GM21447 (cell line): ENCODE results near the gene USP7.
A peak's percentile ranks its signal among the peaks of the same experiment; 100 is the strongest.

ENCODE experiments used
- ATAC-seq: cut with Tn5 transposase; IDR thresholded peaks from one replicate; pipeline ENCODE4 v1.9.1; 2021; ENCODE audit not compliant: unreplicated experiment

The USP7 gene

DNA sequence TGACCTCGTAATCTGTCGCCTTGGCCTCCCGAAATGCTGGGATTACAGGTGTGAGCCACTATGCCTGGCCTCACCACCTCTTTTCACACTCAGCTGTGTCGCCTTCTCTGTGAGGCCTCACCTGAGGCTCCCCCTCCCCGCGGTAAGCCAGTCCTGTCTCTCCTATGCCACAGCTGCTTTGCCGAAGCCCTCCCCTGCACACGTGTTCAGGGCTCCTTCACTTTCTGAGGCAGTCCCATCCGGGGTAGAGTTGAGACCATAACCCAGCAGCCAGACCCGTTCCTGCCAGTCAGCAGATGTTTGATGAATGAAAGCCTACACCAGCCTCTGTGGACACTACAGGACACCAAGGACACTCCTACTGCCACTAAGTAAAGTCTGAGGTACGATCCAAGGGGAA, 10.6 kb downstream of the USP7 start:
- no peak for ATAC-seq

DNA sequence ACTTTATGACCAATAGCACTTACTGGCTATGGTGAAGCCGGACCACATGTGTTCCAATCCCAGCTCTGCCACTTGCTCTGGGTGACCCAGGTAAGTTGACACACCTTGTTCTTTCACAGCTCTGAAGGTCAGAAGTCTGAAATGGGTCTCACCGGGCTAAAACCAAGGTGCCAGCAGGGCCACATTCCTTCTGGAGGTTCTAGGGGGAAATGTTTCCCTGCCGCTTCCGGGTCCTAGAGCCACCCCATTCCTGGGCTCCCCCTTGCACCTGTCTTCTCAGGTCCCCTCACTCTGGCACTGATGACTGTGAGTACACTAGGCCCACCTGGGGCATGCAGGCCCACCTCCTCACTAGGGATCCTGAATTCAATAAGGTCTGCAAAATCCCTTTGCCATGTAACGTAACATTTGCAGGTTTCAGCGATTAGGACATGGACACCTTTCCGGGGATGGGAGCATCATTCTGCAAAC, 11.4 kb downstream of the USP7 start:
- no peak for ATAC-seq

DNA sequence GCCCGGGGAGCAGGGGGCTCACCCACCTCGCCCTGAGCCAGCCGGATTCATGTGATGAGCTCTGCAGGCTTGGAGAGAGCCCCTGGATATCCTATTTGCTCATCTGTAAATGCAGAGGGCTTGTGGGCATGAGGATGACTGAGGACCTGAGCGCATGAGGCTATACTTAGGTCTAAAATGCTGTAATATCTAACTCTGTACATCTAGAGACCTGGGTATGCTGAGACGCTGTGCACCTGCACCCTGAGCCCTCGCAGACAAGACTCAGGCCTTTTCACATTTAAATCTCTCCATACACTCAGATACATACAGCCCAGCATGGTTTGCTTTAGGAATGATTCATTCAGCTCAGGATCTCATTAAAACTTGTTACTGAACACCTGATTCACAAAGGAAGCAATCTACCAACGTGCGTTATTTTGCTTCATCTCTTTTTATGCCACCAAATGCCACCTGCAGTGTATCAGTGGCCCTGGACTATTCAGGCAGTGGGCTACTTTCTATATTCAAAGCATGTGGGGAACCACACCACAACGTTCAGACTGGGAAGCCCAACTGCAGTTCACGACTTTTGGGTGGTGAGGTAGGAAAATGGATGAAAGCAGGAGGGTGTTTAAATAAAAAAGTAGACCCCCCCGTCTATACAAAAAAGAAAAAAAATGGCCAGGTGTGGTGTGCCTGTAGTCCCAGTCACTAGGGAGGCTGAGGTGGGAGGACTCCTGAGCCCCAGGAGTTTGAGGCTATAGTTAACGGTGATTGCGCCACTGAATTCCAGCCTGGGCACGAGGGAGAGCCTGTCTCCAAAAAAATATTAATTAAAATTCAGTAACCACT, 12.0 kb downstream of the USP7 start:
- ATAC-seq, result peak; percentile 52

DNA sequence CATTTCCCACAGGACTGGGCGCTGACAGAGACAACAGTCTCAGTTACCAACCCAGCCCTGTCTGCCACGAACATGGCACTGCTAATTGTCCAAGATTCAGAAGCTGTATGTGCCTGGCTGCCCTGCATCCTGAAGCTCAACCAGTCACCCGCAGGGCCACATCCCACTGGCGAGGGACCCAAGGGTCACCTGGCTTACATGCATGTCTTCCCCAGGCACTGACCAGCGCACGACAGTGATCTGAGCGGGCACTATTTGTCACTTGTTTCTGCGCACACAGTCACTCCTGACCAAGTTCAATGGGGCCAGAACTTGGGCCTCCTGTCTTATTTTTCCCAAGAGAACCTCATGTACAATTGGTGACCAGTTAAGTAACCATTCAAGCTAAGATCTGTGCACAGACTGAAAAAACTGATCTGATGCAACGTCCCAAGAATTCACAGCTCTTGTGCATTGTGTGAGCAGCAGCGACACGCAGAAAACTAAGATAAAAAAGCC, 13.1 kb downstream of the USP7 start:
- ATAC-seq, result no peak

DNA sequence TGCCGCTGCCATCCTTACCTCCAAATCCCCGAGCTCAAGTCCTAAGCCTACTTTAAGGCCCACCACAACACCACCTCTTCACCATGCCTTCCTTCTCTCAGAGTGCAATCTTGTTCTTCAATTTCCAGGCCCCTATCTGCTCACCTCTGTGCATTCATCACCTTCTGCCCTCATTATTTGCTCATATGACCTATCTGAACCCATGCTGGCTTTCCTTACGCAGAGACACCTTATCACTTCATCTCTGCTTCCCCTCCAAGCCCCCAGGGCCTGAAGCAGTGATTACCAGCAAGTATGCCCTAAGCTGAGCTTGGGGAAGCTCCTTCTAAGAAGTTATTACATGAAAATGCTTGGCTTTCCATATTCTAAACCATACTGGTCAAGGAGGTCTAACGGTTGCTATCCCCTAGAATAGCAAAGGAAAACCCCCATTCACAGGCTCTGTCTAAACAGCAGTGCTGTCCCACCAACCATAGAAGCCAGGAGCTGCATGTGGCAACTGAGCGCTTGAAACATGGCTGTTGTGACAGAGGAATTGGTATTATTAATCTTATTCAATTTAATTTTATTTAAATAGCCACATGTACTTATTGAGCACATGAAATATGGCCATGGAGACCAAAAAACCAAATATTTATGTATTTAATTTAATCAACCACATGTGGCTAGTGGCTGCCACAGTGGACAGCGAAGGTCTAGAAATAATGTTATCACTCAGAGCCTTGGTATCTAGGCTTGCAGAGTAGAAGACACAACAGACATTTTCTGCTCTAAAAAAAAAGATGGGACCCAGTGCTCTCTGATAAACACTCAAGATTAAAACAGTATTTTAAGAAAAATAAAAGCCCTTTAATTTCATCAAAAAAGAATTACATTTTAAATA, 13.9 kb downstream of the USP7 start:
- no peak for ATAC-seq

DNA sequence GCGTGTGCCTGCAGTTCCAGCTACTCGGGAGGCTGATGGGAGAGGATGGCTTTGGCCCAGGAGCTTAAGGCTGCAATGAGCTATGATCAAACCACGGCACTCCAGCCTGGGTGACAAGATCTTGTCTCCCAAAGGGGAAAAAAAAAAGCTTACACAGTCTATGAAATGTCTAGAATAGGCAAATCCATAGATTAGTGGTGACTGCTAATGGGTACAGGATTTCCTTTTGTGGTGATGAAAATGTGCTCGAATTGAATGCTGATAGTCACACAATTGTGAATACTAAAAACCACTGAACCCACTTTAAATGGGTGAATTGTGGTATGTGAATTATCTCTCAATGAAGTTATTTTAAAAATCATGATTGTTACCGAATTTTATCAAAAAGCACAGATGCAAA, 14.9 kb downstream of the USP7 start:
- no peak for ATAC-seq

DNA sequence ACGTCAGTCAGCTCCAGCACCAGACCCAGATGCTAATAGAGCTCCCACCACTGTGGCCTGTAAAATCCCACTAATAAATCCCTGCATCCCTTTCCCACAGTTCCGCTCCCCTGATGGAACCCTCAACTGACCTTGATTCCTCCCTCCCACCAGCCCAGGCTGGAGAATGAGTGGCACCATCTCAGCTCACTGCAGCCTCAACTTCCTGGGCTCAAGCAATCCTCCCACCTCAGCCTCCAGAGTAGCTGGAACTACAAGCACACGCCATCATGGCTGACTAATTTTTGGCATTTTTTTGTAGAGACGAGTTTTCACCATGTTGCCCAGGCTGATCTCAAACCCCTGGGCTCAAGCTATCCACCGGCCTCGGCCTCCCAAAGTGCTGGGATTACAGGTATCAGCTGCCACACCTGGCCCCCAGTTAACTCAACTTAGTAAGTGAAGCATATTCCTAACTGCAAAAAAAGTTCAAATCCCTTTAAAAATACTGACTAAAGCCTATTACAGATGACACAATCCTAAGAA, 15.6 kb downstream of the USP7 start:
- no peak for ATAC-seq

DNA sequence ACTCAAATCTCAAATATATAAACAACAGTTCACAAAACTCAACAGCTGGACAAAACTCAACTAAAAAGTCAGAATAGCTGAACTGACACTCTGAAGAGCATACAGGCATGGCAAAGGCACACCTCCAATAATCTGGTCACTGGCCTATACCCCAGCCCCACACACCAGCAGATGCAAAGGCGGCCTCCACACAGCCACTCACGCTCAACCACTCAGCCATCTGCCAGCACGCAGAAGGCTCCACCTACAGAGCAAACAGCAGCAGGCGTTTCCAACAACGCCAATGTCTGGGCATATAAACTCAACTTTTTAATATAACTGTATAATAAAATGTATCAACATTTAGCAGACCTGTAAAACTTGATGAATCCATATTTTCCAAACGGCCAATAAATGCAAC, 17.2 kb downstream of the USP7 start:
- ATAC-seq, result no peak

DNA sequence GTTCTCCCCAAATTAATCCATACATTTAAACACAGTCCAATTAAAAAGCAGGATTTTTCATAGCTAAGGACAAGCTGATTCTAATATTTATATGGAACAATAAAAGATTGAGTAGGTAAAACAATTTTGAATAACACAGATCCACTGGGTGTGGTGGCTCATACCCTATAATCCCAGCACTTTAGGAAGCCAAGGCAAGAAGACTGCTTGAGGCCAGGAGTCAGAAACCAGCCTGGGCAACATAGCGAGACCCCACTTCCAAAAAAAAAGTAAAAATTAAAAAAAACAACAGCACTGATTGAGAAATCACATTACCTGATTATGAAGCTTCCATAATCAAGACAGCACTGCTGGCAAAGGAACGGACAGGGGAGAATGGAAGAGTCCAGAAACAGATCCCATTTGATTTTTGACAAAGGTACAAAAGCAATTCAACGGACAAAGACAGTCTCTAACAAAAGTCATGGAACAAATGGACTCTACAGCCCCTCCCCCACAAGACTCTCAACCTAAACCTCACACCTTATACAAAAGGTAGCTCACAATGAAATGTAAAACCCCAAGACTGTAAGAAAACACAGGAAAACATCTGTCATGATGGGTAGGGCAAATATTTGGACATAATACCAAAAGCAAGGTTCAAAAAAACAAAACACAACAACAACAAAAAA, 17.9 kb downstream of the USP7 start:
- ATAC-seq, result no peak

DNA sequence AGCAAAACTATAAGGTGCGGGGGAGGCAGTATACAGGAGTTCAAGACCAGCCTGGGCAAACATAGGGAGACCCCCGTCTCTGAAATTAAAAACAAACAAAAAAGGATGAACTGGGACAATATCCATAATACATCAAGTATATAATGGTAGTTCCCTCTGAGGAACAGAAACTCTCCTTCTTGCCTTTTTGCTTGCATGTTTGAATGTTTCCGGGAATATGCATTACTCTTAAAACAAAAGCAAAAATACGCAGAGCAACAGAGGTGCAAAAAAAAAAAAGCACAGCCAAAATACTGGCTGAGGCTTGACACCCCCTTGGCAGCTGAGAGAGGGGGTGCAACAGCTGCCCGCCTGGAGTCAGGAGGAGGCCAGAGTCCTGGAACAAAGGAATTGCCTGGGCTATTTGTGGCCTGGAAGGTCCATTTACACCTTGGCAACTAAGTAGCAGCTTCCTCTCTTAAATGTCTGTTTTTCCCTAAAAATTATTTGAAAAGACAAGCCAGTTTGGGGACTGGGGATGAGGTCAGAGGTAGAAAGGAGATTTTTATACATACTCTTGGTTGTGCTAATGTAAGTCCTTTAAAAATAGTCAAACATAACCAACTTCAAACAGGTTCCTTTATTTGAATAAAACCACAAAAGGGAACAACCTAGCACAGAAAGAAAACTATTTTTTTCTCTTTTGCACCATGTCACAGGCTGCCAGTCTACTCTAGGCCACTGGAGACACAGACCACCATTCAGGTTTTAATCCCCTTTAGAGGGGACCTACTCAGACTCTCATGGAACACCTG, 19.5 kb downstream of the USP7 start:
- ATAC-seq, result peak; percentile 79

DNA sequence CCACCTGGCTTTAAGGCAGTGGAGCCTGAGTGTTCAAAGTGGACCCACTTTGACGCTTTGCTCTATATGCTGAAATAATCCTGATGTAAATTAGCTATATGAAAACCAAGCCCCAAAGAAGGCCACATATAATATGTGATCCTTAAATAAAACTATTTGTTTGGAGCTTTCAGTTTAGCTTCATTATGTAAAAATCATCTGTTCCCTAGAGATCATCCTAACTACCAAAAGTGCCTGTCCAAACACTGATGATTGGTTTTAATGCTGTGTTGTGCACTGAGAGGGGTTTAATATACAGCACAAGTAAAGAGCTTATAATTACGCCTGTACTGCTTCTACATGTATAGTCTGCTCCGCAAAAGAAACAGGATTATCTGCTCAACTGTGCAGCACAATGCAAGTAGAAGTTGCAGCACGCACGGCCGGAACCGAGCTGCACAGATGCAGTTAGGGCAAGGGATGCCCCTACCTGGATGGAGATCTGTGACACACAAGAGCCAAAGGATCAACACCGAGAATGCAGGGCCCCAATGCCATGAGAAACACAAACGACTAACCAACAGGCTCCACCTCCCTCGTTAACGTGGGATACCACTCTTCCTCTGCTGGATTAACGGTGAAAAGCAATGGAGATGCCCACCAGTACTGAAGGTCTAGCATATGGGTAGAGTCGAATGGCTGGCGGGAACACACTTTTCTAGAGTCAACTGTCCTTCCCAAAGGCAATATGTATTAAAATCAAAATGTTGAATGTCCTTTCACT, 20.5 kb downstream of the USP7 start:
- ATAC-seq, result no peak

DNA sequence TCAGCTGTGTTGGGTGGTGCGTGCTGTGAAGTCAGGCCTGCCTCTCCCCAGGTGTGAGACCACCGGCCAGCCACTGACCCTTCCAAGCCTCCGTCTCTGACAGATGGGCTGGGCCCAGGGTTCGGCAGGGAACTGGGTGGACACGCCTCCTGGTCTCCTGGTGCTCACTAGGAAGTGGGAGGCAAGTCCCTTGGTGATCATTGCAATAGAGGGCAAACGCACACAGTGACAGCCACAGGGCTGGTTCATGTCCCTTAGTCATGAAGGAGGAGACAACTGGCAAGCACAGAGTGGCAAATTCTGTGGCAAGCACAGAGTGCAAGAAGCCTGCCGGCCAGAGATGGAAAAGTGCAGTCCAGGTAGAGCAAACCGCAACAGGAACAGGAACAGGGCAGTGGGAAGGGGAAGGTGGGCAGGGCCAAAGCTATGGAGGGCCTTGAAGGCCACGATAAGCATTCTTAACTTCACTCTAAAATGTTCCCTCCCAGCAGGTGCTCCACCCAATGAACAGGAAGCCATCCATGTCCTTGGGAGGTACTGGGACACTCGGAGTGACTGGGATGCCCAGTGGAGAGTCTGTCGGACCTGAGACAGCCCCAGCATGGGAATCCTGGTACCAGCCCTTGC, 21.9 kb downstream of the USP7 start:
- ATAC-seq, result no peak

DNA sequence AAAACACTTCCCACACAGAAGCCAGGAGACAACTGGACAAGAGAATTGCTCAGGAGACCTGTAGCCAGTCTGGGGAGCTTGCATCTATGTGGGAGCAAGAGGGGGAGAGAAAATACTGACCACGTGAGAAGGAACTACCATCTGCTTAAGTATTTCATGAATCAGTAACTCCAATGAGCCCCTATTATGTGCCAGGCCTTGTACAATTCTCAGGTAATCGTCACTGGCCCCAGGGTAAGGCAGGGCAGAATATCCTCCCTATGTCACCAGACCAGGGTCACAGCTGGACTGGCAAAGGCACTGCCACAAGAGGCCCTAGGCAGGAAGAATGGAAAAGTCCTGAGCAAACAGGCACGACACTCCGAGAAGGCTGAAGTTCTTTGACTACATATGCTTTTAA, 25.9 kb downstream of the USP7 start:
- no peak for ATAC-seq

DNA sequence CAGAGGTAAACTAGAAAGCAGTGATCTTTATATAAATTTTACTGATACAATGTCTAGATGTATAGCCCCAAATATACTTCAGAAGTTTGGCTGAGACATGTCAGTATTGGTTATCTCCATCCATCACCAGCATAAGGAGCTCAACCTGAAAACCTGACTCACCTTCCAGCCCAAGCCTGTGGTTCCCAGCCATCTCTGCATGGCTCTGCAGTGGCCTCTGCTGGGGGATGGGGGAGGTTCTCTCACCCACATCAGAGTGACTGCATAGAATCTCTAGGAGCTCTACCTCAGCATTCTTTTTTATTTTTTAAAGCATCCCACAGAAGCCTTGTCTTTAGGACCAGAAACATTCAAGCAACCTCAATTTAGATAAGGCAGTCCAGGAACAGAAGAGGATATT, 27.3 kb downstream of the USP7 start:
- peak; percentile 85 for ATAC-seq

DNA sequence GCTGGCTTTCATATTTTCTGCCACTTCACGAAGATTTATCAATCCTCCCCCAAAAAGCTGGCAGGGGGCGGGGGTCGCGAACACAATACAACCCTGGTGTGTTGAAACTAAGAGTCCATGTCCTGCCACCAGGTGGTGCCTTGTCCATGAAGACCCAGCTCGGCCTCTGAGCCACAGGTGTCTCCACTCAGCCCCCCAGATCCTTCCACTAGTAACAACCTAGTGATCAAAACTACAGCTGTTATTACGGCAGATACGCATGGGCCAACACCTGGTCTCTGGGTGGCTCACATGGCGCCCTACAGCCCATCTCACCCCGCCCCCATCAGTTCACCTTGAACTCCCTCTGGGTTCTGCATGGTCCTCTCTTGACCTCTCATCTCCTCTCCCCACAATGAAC, 27.7 kb downstream of the USP7 start:
- ATAC-seq, result peak; percentile 14

DNA sequence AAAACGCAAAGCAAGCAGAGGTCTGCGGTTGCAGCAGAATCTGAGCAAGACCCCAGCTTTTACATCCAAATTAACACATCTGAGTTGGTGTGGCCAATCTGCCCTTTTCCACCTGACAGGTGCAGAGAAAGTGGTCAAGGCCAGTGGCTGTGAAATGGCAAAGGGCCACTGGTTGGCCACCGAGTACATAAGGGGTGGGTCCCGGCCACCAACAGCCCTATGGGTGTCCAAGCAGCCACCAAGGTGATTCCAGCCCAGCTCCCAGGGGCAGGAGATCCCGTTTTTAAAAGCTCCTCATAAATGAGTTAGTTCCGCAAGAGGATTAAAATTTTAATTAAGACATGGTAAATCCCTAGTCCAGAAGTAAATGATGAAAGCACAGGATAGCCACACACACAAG, 29.1 kb downstream of the USP7 start:
- no peak for ATAC-seq

DNA sequence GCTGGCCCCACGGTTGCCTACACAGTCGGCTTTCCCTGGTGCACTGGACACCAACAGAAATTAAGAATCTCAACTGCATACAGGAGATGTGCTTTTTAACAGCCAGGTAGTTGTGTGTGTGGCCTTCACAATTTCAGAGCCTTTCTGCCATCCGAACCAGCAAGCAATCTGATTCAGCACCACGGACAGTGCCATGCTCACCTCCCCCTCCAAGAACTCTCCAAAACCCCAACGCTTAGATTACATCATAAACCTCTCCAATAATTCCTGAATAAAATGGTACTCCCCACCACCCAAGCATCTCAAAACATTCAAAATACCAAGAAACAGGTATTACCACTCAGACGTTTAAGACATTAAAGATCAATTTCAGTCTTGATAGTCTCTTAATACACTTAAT, 31.8 kb downstream of the USP7 start:
- no peak for ATAC-seq

DNA sequence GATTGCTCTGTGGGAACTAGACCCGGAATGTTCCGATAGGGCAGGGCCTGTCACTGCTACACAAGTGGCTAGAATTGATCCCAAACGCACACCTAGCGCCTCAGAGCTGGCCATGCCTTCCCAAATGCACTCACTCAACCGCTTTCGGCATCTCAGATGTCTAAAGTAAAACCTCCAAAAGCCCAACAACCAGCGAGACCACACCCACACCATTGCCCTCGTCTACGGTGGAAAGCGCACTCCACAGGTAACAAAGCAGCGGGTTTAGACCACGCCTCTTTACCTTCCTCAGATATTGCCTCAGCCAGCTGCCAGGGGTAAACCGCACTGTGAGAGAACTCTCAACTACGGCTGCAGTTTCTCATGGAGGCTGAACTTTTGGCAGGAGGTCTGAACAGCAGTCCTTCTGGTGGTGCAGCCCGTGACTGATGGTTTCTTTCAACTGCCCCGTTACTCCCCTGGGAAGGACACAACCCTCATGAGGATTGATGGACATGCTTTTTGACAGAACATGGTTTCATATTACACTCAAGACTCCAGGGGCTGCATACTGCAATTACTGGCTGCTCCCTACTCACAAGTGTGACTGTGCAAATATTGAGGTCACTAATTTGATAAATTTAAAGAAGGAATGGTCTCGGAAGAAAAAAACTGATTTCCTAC, 34.5 kb downstream of the USP7 start:
- ATAC-seq, result peak; percentile 36
